HEK293 (cell line): Measurements from ENCODE around the gene SLC39A10.
A peak's percentile ranks its signal among the peaks of the same experiment; 100 is the strongest.

Experiments
- ELK4 ChIP-seq: IDR thresholded peaks from 2 replicates; pipeline ENCODE4 v1.6.1; 2011; ENCODE audit warnings: mild to moderate bottlenecking, low read depth, low read length, borderline replicate concordance
- GLI2 ChIP-seq: fragments of 450-650 bp; formaldehyde crosslinking; IDR thresholded peaks from 2 replicates; pipeline ENCODE4; 2017; ENCODE audit warnings: missing biosample characterization, missing genetic modification characterization, low read depth, borderline replicate concordance
- GLIS1 ChIP-seq: fragments of 450-650 bp; formaldehyde crosslinking; IDR thresholded peaks from 2 replicates; pipeline ENCODE4 v1.5.1; 2016; ENCODE audit warnings: missing biosample characterization, missing genetic modification characterization
- HOXA7 ChIP-seq: sonication (generic); formaldehyde crosslinking; IDR thresholded peaks from 2 replicates; pipeline ENCODE4 v1.8.1; 2022; ENCODE audit warnings: missing genetic modification reagents, borderline replicate concordance
- HOXD13 ChIP-seq: sonication (generic); formaldehyde crosslinking; IDR thresholded peaks from 2 replicates; pipeline ENCODE4 v1.8.0; 2022; ENCODE audit warnings: missing genetic modification reagents, borderline replicate concordance
- KLF16 ChIP-seq: fragments of 450-650 bp; formaldehyde crosslinking; IDR thresholded peaks from 2 replicates; pipeline ENCODE4 v1.5.1; 2017; ENCODE audit warnings: missing biosample characterization, missing genetic modification characterization
- MZF1 ChIP-seq: fragments of 450-650 bp; formaldehyde crosslinking; IDR thresholded peaks from 2 replicates; pipeline ENCODE4 v1.5.1; 2017; ENCODE audit warnings: missing biosample characterization, missing genetic modification characterization, borderline replicate concordance
- PATZ1 ChIP-seq: fragments of 450-650 bp; formaldehyde crosslinking; IDR thresholded peaks from 2 replicates; pipeline ENCODE4 v1.5.1; 2016; ENCODE audit warnings: missing biosample characterization, missing genetic modification characterization
- RBAK ChIP-seq: fragments of 450-650 bp; formaldehyde crosslinking; IDR thresholded peaks from 2 replicates; pipeline ENCODE4 v1.5.1; 2016; ENCODE audit warnings: missing biosample characterization, missing genetic modification characterization
- REST ChIP-seq: fragments of 450-650 bp; formaldehyde crosslinking; IDR thresholded peaks from 2 replicates; pipeline ENCODE4 v1.5.1; 2016; ENCODE audit warnings: missing biosample characterization, missing genetic modification characterization
- SETDB1 ChIP-seq: IDR thresholded peaks from one replicate; pipeline ENCODE4 v1.6.1; 2017; ENCODE audit warnings: mild to moderate bottlenecking, low read length, moderate library complexity, mixed read lengths; ENCODE audit not compliant: insufficient read length
- SP2 ChIP-seq: fragments of 450-650 bp; formaldehyde crosslinking; IDR thresholded peaks from 2 replicates; pipeline ENCODE4 v1.5.1; 2016; ENCODE audit warnings: missing biosample characterization, missing genetic modification characterization
- SP7 ChIP-seq: fragments of 450-650 bp; formaldehyde crosslinking; IDR thresholded peaks from 2 replicates; pipeline ENCODE4 v1.5.1; 2016; ENCODE audit warnings: missing biosample characterization, missing genetic modification characterization
- YY1 ChIP-seq: fragments of 450-650 bp; formaldehyde crosslinking; IDR thresholded peaks from 2 replicates; pipeline ENCODE4 v1.5.1; 2018; ENCODE audit warnings: missing biosample characterization, missing genetic modification characterization
- ZBTB1 ChIP-seq: fragments of 450-650 bp; formaldehyde crosslinking; IDR thresholded peaks from 2 replicates; pipeline ENCODE4 v1.5.1; 2016; ENCODE audit warnings: missing biosample characterization, missing genetic modification characterization
- ZBTB7A ChIP-seq: fragments of 450-650 bp; formaldehyde crosslinking; IDR thresholded peaks from 2 replicates; pipeline ENCODE4 v1.5.1; 2016; ENCODE audit warnings: low read depth, missing biosample characterization, missing genetic modification characterization
- ZEB2 ChIP-seq: fragments of 450-650 bp; formaldehyde crosslinking; IDR thresholded peaks from 2 replicates; pipeline ENCODE4 v1.5.1; 2016; ENCODE audit warnings: missing biosample characterization, missing genetic modification characterization
- ZFP3 ChIP-seq: fragments of 450-650 bp; formaldehyde crosslinking; IDR thresholded peaks from 2 replicates; pipeline ENCODE4 v1.5.1; 2016; ENCODE audit warnings: low read depth, missing biosample characterization, missing genetic modification characterization
- ZFP41 ChIP-seq: fragments of 450-650 bp; formaldehyde crosslinking; IDR thresholded peaks from 2 replicates; pipeline ENCODE4 v1.5.1; 2016; ENCODE audit warnings: missing biosample characterization, missing genetic modification characterization, borderline replicate concordance
- ZFP69B ChIP-seq: fragments of 450-650 bp; formaldehyde crosslinking; IDR thresholded peaks from 2 replicates; pipeline ENCODE4 v1.5.1; 2016; ENCODE audit warnings: missing biosample characterization, missing genetic modification characterization
- ZNF121 ChIP-seq: fragments of 450-650 bp; formaldehyde crosslinking; IDR thresholded peaks from 2 replicates; pipeline ENCODE4 v1.5.1; 2016; ENCODE audit warnings: missing biosample characterization, missing genetic modification characterization
- ZNF133 ChIP-seq: fragments of 450-650 bp; formaldehyde crosslinking; IDR thresholded peaks from 2 replicates; pipeline ENCODE4 v1.5.1; 2016; ENCODE audit warnings: missing biosample characterization, missing genetic modification characterization
- ZNF221 ChIP-seq: fragments of 450-650 bp; formaldehyde crosslinking; IDR thresholded peaks from 2 replicates; pipeline ENCODE4 v1.5.1; 2017; ENCODE audit warnings: missing biosample characterization, missing genetic modification characterization, borderline replicate concordance
- ZNF335 ChIP-seq: fragments of 450-650 bp; formaldehyde crosslinking; conservative IDR thresholded peaks from 2 replicates; pipeline ENCODE4 v1.5.1; 2016; ENCODE audit warnings: missing biosample characterization, missing genetic modification characterization
- ZNF362 ChIP-seq: fragments of 450-650 bp; formaldehyde crosslinking; IDR thresholded peaks from 2 replicates; pipeline ENCODE4 v1.5.1; 2016; ENCODE audit warnings: missing biosample characterization, missing genetic modification characterization
- ZNF426 ChIP-seq: fragments of 450-650 bp; formaldehyde crosslinking; IDR thresholded peaks from 2 replicates; pipeline ENCODE4 v1.5.1; 2017; ENCODE audit warnings: missing biosample characterization, missing genetic modification characterization, mild to moderate bottlenecking, inconsistent platforms, moderate library complexity
- ZNF518A ChIP-seq: fragments of 450-650 bp; formaldehyde crosslinking; conservative IDR thresholded peaks from 2 replicates; pipeline ENCODE4 v1.5.1; 2016; ENCODE audit warnings: low read depth, missing biosample characterization, missing genetic modification characterization
- ZNF621 ChIP-seq: fragments of 450-650 bp; formaldehyde crosslinking; IDR thresholded peaks from 2 replicates; pipeline ENCODE4 v1.5.1; 2017; ENCODE audit warnings: missing biosample characterization, missing genetic modification characterization
- ZNF843 ChIP-seq: fragments of 450-650 bp; formaldehyde crosslinking; IDR thresholded peaks from 2 replicates; pipeline ENCODE4 v1.5.1; 2016; ENCODE audit warnings: missing biosample characterization, missing genetic modification characterization
- ZSCAN23 ChIP-seq: fragments of 450-650 bp; formaldehyde crosslinking; IDR thresholded peaks from 2 replicates; pipeline ENCODE4 v1.5.1; 2016; ENCODE audit warnings: missing biosample characterization, missing genetic modification characterization

The SLC39A10 gene

GRCh38 chr2:195613922-195614321, 43.1 kb upstream of the SLC39A10 start (continued):
- TF ChIP-seq REST (tag by site-specific recombination): no peak
- no peak for TF ChIP-seq YY1 (tag by site-specific recombination)
- TF ChIP-seq PATZ1 (tag by site-specific recombination): no peak
- TF ChIP-seq ZNF121 (tag by site-specific recombination): no peak
- TF ChIP-seq ZFP41 (tag by site-specific recombination): no peak
- TF ChIP-seq ZNF362 (tag by site-specific recombination): no peak
- no peak for TF ChIP-seq KLF16 (tag by site-specific recombination)
- TF ChIP-seq ZBTB1: no peak
- no peak for TF ChIP-seq ZNF426 (tag by site-specific recombination)
- no peak for TF ChIP-seq SP2
- no peak for TF ChIP-seq RBAK (tag by site-specific recombination)
- no peak for TF ChIP-seq ZFP69B (tag by site-specific recombination)
- TF ChIP-seq SETDB1: no peak
- TF ChIP-seq ZNF221: no peak
- 0 out of 2 replicates have a peak, but pooled peaks have one; percentile 24 for TF ChIP-seq ZNF843 (tag by site-specific recombination)
- TF ChIP-seq ELK4: no peak
- no peak for TF ChIP-seq SP7 (tag by site-specific recombination)
- TF ChIP-seq HOXA7 (CRISPR knock-in tag): no peak
- TF ChIP-seq ZBTB7A (tag by site-specific recombination): no peak
- no peak for TF ChIP-seq ZFP3 (tag by site-specific recombination)
- TF ChIP-seq GLIS1: no peak
- TF ChIP-seq ZNF621: no peak
- no peak for TF ChIP-seq HOXD13 (CRISPR knock-in tag)
- no peak for TF ChIP-seq MZF1
- TF ChIP-seq GLI2 (tag by site-specific recombination): no peak
- peak; percentile 24; the same call in 1 of the 2 replicates for TF ChIP-seq ZNF518A (tag by site-specific recombination)
- TF ChIP-seq ZEB2 (tag by site-specific recombination): peak; percentile 86
- no peak for TF ChIP-seq ZNF133 (tag by site-specific recombination)
- peak; percentile 5; the same call in 1 of the 2 replicates for TF ChIP-seq ZNF335 (tag by site-specific recombination)
- no peak for TF ChIP-seq ZSCAN23 (tag by site-specific recombination)
